HT1080 (cell line): ENCODE measurements around the gene NOTCH3. TPM values are rescaled to one million over a fixed set of nuclear protein-coding genes. Genes with fewer than 3 reads are reported as not detected.

Experiments used
- small RNA-seq: library from RNA; depleted of rRNA; stranded (forward); fragments of <200 nt; gene quantifications from one replicate; pipeline ENCODE3, GENCODE V24; 2014
- total RNA-seq: library from RNA; depleted of rRNA; stranded (reverse); fragments of >200 nt; shearing (Covaris generic); gene quantifications from 2 replicates; pipeline ENCODE4 v1.2.3, GENCODE V29; 2014; rRNA removed

Gene NOTCH3
- total RNA-seq, 1 experiment from 2014 or later, result 0.85 TPM

Small RNA genes lying within 50 kb of the gene (small RNA-seq; reads per million reads assigned to genes)
- gene MIR6795 (not detected), gene RNU6-782P (not detected)

Other genes with a start within 250 kb of the NOTCH3 start
- not detected in 2 replicates for gene SLC1A6, start 221.1 kb downstream of the NOTCH3 start, total RNA-seq
- gene CASP14, start 151.5 kb downstream of the NOTCH3 start, total RNA-seq, result 0.11 TPM in 1 of 2 replicates, not detected in the other
- gene OR1I1, start 118.8 kb downstream of the NOTCH3 start, total RNA-seq, result not detected in 2 replicates
- gene SYDE1, start 93.6 kb downstream of the NOTCH3 start, total RNA-seq, result 55.8 and 67.8 TPM in 2 replicates
- gene EPHX3, start 31.5 kb upstream of the NOTCH3 start, total RNA-seq, result not detected in 2 replicates
- gene BRD4, start 131.5 kb upstream of the NOTCH3 start, total RNA-seq, result 25.2 and 31.7 TPM in 2 replicates
- gene AKAP8, start 178.8 kb upstream of the NOTCH3 start, total RNA-seq, result 30.8 and 32.1 TPM in 2 replicates
- gene AKAP8L, start 218.0 kb upstream of the NOTCH3 start, total RNA-seq, result 44.8 and 56.1 TPM in 2 replicates
- 23.6 and 28.9 TPM in 2 replicates for gene WIZ, start 249.0 kb upstream of the NOTCH3 start, total RNA-seq